Subcutaneous abdominal adipose tissue (tissue), 5 donors: ENCODE results near the gene CRIP3.

Source experiments
- H3K27ac ChIP-seq: one replicate; pipeline ENCODE4 v1.7.0; 2013; ENCODE audit warnings: low read depth, mild to moderate bottlenecking, inconsistent platforms, low read length, moderate library complexity
- H3K27me3 ChIP-seq, 5 donors: one replicate each; pipeline ENCODE4 v1.7.0; 2013; ENCODE audit warnings: low read length in 5 of 5, inconsistent platforms in 1 of 5; ENCODE audit not compliant: control insufficient read depth in 5 of 5, insufficient read depth in 4 of 5
- H3K36me3 ChIP-seq, 5 donors: one replicate each; pipeline ENCODE4 v1.7.0; 2013; ENCODE audit warnings: low read length in 5 of 5; ENCODE audit not compliant: control insufficient read depth in 5 of 5, insufficient read depth in 5 of 5
- H3K4me1 ChIP-seq, 5 donors: one replicate each; pipeline ENCODE4 v1.7.0; 2013; ENCODE audit warnings: low read length in 5 of 5, mild to moderate bottlenecking in 3 of 5, moderate library complexity in 1 of 5; ENCODE audit not compliant: control insufficient read depth in 5 of 5, insufficient read depth in 5 of 5
- H3K4me3 ChIP-seq, 5 donors: one replicate each; pipeline ENCODE4 v1.7.0; 2013; ENCODE audit warnings: low read length in 5 of 5, low read depth in 1 of 5
- H3K9ac ChIP-seq, 5 donors: one replicate each; pipeline ENCODE4 v1.7.0; 2013; ENCODE audit warnings: low read length in 5 of 5, mild to moderate bottlenecking in 4 of 5, moderate library complexity in 3 of 5
- H3K9me3 ChIP-seq, 5 donors: one replicate each; pipeline ENCODE4 v1.7.0; 2013; ENCODE audit warnings: low read length in 5 of 5; ENCODE audit not compliant: control insufficient read depth in 5 of 5
- donor health status: healthy.
- donor health status: healthy.
- donor health status: healthy.
- donor health status: healthy.
- donor health status: healthy.

The CRIP3 gene

DNA sequence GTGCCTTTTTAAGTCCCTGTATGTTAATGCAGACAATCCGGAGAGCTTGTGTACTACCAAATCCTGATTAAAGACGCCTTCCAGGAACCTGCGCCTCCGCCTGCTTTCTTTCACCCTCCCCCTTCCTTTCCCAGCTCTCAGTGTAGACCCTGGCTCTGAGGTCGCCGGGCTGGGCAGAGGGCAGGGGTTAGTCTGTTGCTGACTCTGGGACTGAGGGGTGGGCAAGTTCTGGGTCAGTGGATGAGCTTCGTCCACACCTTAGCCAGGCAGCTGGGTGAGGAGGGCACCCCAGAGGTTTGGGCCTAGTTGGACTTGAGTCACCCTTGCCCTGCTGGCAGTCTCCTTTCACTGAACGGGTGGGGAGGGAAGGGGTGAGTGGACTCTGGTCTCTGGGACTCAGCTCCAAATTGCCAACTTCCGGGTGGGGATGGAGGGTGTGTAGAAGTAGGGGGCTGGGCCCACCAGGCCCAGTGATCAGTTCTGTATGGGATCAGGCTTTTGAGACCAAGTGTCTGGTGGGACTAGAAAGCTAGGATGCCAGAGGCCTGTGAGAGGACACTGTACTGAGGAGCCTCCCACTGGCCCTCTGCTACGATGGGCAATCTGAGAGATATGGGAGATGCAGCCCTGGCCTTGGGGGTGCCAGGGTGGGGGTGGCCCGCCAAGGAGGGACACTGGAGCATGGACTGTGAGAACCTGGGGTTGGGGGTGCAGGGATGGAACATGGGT, 31.9 kb downstream of the CRIP3 start:
- Histone ChIP-seq H3K9ac (no peak overlapping the region), H3K4me3 (peak overlapping the region in 1 of 5 donors; percentile 26), H3K27me3 (peaks cover 9 to 36% (median 32%) of the 10 kb centered on the region in 5 donors), H3K27ac (no peak overlapping the region), H3K9me3 (no peaks in the 10 kb centered on the region), H3K4me1 (peaks cover 0 to 17% (median 11%) of the 10 kb centered on the region in 5 donors), H3K36me3 (no peaks in the 10 kb centered on the region)

DNA sequence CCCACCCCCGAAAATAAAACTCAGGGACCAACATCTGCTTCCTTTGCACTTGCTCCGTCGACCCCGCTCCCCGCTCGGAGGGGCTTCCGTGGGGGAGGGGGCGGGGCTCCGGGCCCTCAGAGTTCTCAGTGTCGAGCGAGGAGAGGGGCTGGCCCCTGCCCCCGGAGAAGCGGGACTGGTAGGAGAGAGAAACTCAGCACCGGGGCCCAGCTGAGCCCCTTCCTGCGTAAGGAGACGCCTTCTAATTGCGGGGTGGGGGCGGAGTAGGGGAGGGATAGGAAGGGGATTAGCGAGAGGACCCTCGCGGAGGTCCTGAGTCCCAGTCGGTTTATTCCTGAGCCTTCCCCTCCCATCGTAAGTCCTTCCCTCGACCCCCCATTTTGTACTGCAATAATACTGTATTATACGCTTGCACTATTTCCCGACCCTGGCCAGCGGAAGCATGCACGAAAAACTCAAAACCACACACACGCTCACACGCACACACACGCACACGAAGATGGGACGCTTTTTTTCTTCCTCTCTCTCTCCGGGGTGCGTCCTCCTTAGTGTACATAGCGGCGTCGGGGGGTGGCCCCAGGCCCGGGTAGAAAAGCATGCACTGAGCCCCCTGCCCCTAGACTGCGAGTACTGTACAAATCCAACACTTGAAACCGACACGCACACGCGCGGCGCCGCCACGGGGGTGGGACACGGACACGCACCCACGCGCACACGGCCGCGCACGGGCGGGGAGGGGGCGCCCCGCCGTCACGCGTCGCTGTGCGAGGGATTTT, 32.6 kb downstream of the CRIP3 start:
- H3K27me3 ChIP-seq: peaks cover 9 to 35% (median 32%) of the 10 kb centered on the region in 5 donors
- H3K27ac ChIP-seq: no peak overlapping the region
- peaks cover 0 to 17% (median 11%) of the 10 kb centered on the region in 5 donors for H3K4me1 ChIP-seq
- H3K9me3 ChIP-seq: no peaks in the 10 kb centered on the region
- no peak overlapping the region for H3K9ac ChIP-seq
- peak overlapping the region in 3 of 5 donors; percentile 26 to 41 (median 32) for H3K4me3 ChIP-seq
- no peaks in the 10 kb centered on the region for H3K36me3 ChIP-seq

DNA sequence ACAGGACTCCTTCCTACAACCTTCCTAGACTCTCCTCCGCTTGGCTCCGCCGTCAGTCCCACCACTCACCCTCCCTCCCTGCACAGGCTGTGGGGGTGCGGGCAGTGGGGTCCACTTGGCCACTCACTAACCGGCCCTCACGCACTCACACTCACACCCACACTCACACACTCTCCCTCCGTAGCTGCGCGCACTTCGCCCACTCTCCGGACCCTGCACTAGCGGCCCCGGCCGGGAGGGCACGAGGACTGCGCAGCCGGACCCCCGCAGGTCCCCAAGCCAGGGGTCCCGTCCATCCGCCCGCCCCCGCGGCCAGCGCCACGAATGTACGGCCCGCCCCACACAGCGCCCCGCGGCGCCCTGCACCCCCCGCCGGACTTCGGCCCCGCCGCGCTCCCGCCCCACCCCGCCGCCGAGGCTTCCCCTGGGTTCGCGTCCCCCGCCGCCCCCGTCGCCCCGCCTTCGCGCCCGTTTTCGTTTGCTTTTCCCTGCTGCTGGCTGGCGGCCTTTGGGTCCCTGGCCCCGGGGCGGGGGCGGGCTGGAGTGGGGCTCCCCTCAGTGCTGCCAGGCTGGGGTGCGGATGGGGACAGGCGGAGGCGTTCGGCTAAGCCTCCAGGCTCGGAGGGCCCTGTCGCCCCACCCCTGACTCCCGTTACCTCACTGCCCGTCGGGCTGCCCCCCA, 33.6 kb downstream of the CRIP3 start:
- Histone ChIP-seq H3K9me3 (no peaks in the 10 kb centered on the region), H3K27ac (no peak overlapping the region), H3K27me3 (peaks cover 9 to 40% (median 32%) of the 10 kb centered on the region in 5 donors), H3K4me1 (peaks cover 0 to 17% (median 11%) of the 10 kb centered on the region in 5 donors), H3K9ac (no peak overlapping the region), H3K4me3 (peak overlapping the region in 3 of 5 donors; percentile 15 to 49 (median 34)), H3K36me3 (no peaks in the 10 kb centered on the region)

DNA sequence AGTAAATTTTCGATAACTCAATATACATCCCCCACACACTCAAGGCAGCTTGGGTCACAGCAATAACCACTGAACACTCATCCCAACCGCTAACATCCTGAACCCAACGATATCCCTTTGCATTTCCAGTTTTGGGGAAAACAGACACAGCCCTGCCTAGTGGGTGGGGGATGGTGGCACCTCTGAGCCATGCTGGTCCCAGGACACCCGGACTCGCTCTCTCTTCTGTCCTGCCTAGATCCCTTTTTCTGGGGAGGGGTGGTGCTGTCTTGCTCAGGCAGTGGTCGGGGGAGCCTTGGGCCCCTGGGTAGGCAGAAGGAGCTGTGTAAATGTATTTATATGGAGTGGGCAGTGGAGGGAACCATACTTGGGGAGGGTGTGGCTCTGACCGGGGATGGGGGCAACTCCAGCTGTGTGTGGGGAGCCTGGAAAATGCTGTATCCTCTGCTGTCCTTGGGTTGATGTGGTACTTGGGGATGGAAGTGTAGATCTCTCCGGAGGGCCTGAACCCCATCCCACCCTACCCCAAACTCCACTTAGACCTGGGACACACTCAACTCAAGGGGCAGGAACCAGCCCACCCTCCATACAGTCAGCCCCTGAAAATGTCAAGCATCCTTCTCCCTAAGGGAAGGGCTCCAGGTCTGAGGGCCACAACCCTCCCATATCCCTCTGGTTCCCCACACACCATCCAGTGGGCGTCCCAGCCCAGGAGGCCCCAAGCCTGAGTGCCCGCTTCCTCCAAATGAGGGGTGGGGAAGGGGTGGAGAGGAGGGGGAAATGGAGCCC, 34.3 kb downstream of the CRIP3 start:
- Histone ChIP-seq H3K9ac (no peak overlapping the region), H3K27ac (no peak overlapping the region), H3K4me3 (peak overlapping the region in 1 of 5 donors; percentile 49), H3K9me3 (no peaks in the 10 kb centered on the region), H3K36me3 (no peaks in the 10 kb centered on the region), H3K27me3 (peaks cover 9 to 42% (median 32%) of the 10 kb centered on the region in 5 donors), H3K4me1 (peaks cover 0 to 22% (median 15%) of the 10 kb centered on the region in 5 donors)

DNA sequence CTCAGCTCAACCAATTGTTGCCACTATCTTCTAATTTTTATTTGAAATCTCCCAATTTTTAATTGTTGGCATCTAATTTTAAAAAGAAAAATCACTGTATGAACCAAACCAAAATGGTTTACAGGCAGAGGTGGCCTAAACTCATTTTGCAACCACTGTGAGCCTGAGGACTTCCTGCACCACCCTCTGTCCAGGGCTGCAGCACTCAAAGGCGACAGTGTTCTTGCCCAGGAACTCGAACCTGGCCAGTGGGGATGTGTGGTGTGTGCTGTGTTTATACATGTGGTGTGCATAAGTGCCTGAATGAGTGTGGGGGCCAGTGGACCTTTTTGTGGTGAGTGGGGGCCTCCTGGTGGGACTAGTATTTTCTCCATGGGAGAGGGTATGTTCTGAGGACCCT, 34.9 kb downstream of the CRIP3 start:
- no peaks in the 10 kb centered on the region for H3K9me3 ChIP-seq
- H3K36me3 ChIP-seq: no peaks in the 10 kb centered on the region
- no peak overlapping the region for H3K4me3 ChIP-seq
- no peak overlapping the region for H3K9ac ChIP-seq
- peaks cover 0 to 28% (median 21%) of the 10 kb centered on the region in 5 donors for H3K4me1 ChIP-seq
- H3K27me3 ChIP-seq: peaks cover 9 to 48% (median 36%) of the 10 kb centered on the region in 5 donors
- H3K27ac ChIP-seq: no peak overlapping the region

DNA sequence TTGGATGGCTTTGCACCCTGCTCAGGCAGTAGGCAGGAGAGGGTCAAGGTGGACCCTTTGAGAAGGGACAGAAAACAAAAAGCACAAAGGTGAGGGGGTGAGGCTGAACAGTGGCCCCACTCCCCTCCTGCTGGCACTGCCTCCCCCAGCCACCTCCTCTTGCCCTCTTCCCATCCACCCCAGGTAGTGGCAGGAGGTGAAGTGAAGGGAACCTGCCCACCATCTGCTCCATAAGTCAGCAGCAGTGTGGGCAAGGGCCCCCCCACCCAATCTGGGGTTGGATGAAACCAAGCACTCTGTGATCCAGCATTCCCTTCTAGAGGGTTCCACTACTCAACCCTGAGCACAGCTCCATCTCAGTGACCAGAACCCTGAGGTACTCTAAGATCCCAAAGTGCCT, 36.7 kb downstream of the CRIP3 start:
- Histone ChIP-seq H3K36me3 (no peaks in the 10 kb centered on the region), H3K27me3 (peaks cover 9 to 46% (median 41%) of the 10 kb centered on the region in 5 donors), H3K4me3 (no peak overlapping the region), H3K4me1 (peaks cover 2 to 37% (median 28%) of the 10 kb centered on the region in 5 donors), H3K27ac (no peak overlapping the region), H3K9ac (no peak overlapping the region), H3K9me3 (no peaks in the 10 kb centered on the region)

DNA sequence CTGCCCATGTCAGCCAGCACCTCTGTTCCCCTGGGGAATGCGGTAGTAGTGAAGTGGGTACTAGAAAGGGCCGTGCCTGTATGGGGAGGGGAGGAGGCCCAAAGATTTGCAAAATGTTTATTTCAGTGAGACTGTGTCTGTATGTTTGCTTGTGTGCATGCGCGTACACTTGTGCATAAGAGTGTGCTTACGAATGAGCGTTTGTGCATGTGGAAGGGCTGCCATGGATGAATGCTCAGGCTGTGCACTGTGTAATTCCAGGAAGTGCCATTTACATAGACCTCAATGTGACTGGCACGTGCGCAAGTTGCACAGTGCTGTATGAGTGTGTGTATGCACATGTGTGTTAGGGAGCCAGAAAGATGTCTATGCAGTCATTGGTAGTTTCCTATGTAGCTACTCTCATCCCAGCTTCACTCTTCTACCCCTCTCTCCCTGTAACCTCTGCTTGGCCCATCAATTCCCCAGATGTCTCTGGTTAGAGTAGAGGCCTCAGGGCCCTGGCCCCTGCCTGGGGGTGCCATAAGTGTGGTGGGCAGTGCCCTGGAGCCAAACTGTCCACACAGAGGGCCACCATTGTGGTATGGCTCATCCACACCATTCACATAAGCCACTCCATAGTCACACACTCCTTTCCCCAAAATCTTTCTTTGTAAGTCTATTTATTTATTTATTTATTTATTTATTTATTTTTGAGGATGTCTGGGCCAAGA, 37.4 kb downstream of the CRIP3 start:
- H3K9ac ChIP-seq: no peak overlapping the region
- H3K4me1 ChIP-seq: peaks cover 2 to 35% (median 26%) of the 10 kb centered on the region in 5 donors
- no peaks in the 10 kb centered on the region for H3K36me3 ChIP-seq
- H3K4me3 ChIP-seq: no peak overlapping the region
- no peaks in the 10 kb centered on the region for H3K9me3 ChIP-seq
- no peak overlapping the region for H3K27ac ChIP-seq
- H3K27me3 ChIP-seq: peaks cover 9 to 39% (median 35%) of the 10 kb centered on the region in 5 donors

DNA sequence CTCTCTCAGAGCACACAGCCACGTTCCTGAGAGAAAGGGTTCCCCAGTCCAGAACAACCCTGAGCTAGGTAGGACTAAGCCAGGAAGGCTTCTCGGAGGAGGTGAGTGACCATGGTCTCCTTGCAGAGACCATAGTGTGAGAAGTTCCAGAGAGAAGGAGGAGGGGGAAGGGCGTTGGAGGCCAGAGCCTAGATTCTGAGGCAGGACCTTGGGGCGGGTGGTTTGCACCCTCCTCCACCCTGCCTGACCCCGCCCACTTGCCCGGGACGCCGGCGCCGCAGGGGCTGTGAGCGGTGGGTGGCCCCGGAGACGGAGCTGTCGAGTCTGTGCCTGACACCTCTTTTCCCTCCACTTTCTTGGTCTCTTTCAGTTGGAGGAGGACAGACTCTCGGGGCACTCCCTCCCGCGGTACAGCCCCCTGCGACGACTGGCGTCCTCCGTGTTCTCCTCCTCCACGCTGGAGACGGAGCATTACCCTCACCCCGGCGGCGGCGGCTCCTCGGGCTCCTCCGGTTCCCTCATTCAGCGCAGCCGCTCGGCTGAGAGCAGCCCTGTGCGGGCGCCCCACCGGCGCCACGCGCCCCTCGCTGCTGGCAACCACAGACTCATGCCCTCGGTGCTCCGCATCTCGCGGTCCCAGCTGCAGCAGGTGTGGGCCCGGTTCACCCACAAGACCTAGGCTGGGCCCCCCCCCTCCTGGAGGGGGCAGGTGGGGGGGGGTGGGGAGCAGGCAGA, 39.2 kb downstream of the CRIP3 start:
- H3K9ac ChIP-seq: peak overlapping the region in 1 of 5 donors; percentile 27
- peaks cover 2 to 20% (median 15%) of the 10 kb centered on the region in 5 donors for H3K4me1 ChIP-seq
- H3K36me3 ChIP-seq: no peaks in the 10 kb centered on the region

More for the DNA sequence above, 39.2 kb downstream of the CRIP3 start:
- peaks cover 4 to 29% (median 23%) of the 10 kb centered on the region in 5 donors for H3K27me3 ChIP-seq
- no peaks in the 10 kb centered on the region for H3K9me3 ChIP-seq
- H3K4me3 ChIP-seq: peak overlapping the region in 4 of 5 donors; percentile 22 to 61 (median 42)
- H3K27ac ChIP-seq: no peak overlapping the region
